Activated CD4-positive, CD25-positive, alpha-beta regulatory T cell treated with anti-CD3 and anti-CD28 coated beads, Interleukin-2, amount 50 U/mL, for 16 hours (primary cell): Measurements from ENCODE around the gene HOTAIR.

Experiments used
- DNase-seq: peaks from one replicate; pipeline ENCODE4 v3.0.0-alpha.2; 2020; ENCODE audit warnings: low read depth, low spot score

HOTAIR gene

DNA sequence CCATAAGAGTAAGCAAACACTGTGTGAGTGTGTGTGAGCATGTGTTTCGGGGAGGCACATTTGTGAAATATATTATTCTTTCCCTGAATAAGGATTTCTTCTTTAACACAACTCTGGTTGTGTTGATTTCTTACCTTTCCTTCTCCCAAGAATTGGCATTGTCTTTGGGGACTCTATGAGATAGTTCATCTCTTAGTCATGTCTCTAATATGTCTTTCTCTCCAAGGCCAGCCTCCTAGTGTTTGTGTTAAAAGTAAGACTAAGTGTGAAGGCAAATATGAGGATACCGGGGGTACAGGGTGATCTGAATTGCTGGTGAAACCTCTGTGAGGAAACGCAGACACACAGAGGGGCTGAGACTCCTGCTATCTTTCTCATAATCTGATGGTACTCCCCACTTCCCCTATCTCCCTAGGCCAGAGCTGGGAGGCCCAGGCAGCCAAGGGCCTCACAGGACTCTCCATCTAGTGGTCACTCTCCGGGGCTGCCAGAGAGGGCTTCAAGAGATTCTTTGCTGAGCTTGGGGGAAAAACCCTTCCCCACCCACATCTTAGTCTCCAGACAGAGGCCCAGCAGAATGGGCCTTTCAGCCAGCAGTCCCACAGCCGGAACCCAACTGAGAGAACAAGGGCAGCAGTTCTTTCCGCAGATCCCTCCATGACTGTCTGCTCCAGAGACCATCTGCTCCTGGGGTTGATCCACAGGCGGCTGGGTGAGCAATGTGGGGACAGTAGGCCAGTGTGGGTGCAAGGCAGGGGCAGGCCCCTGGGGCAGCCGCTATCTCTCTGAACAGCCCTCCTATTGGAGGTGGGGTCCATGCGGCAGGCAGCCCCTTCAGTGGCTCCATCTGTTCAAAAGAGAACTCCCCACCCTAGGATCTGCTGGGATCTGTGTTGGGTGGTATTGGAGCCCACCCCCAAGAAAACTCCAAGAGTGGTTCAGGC is 25.8 kb downstream of the HOTAIR start:
- no peak for DNase-seq

GRCh38 chr12:53947743-53948142 is 27.0 kb downstream of the HOTAIR start:
- DNase-seq = no peak

DNA sequence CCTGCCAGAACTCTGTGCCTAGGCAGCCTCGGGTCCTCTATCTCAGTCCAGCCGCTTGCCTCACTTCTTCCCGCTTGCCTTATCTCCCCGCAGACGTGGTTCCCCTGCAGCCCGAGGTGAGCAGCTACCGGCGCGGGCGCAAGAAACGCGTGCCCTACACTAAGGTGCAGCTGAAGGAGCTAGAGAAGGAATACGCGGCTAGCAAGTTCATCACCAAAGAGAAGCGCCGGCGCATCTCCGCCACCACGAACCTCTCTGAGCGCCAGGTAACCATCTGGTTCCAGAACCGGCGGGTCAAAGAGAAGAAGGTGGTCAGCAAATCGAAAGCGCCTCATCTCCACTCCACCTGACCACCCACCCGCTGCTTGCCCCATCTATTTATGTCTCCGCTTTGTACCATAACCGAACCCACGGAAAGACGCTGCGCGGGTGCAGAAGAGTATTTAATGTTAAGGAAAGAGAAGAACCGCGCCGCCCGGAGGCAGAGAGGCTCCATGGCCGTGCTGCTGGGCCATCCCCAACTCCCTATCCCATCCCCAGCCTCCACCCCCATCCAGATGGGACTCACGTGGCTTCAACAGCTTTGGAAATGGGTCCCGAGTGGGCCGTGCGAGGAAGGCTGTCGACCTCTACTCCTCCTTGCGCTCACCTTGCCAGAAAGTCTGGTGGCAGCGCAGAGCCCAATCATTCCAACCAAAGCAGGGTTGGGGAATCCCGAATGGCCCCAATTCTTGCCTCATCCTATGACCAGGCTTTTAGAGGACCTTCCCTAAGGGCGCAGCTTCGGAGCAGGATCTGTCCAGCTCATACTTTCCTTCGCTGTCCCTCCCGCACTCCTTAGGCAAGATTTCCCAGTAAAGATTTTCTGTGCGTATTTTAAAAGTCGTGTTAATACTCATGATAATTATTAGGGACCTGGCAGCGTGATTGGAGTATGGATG is 29.6 kb downstream of the HOTAIR start:
- no peak for DNase-seq

GRCh38 chr12:53944209-53944608 is 30.5 kb downstream of the HOTAIR start:
- DNase-seq = no peak

GRCh38 chr12:53942467-53942997 is 32.2 kb downstream of the HOTAIR start:
- DNase-seq = no peak

DNA sequence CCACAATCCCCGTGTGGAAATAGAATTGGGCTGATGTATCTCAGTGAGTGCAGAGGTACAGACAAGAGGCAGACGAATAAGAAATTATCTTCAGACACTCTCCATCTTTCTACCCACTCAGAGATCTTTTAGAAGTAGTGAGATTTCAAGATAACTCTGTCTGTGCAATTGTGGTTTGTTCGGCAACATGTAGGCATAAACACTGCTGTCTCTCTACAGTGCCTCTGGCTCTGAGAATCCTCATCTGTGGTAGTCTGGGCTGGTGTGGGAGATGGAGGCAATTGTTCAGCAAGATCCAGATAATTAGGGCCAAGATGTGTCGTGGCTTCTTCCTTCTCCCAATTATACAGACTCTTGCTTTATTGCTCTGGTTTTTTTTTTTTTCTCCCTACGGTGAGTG is 33.0 kb downstream of the HOTAIR start:
- DNase-seq = no peak

DNA sequence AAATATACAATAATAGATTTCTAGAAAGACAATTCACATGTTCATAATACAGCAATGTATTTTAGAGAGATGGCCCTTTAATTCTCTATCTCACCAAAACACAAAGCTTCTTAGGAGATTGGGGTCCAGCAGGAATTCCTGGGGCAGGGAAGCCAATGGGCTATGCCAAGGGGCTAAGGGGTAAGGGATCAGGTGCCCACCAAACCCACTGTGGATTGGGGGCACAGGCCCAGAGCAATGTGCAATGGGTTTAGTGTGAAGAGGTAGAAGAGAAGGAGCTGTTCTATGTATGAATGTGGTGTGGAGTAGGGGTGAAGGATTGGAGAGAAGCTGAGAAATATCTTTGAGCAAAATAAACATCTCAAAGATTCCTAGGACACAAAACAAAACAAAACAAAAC is 33.6 kb downstream of the HOTAIR start:
- no peak for DNase-seq

DNA sequence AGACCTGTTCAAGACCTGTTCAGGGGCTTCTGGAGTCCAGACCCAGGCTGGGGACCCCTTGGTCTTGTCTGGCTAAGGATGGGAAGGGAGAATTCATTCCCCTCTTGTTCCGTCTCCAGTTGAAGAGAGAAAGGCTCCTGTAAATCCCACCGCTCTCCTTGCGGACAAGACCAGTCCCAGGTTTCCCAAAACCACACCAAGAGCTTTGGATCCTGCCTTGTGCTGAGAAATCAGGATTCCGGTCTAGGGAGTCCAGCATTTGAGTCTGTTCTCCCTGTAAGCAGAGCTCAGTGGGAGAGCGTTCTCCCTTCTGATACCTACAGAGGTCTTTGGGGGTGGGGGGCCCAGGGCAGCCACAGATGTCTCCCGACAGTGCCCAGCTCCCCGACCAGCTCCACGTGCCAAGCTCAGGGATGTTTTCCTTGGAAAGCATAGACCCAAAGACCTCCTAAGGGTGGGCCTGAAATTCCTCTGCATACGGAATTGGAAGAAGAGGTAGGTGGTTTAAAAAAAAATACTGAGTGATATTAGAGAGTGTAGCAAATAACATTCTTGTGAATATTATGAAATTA is 34.2 kb downstream of the HOTAIR start:
- DNase-seq = no peak

GRCh38 chr12:53939141-53940108 is 35.3 kb downstream of the HOTAIR start:
- DNase-seq = no peak

DNA sequence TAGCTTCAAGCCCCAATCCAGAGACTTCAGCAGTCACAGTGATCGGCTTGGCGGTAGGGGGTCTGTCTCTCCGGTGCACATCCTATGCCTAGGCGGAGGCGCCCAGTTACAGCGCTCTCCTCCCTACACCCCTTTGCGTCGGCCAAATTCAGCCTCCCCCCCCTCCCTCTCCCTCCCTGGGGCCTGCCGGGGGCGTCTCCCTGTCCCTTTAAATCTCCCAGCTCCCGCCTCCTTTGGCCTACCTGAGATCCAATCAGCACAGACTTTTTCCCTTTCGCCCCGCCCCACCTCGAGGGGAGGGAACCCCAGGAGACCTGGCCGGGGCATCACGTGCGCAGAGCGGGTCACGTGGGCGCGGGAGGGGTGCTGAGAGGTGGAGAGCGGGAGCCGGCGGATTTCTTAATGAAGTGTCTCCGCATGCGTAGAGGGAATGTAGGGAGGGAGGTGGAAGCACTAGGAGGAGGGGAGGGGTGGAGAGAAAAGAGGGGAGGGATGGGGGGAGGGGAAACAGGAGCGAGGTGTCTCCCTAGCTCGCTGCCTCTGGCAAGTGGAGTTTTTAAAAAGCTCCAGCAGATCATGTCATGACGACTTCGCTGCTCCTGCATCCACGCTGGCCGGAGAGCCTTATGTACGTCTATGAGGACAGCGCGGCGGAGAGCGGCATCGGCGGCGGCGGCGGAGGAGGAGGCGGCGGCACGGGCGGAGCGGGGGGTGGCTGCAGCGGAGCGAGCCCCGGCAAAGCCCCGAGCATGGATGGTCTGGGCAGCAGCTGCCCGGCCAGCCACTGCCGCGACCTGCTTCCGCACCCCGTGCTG is 36.2 kb downstream of the HOTAIR start, which contains the start of gene HOXC13:
HOXC13 (plus strand) TSS at position 506 of the 815 bp plus-strand sequence; CDS start at position 582, 76 bp downstream.
- DNase-seq = no peak

DNA sequence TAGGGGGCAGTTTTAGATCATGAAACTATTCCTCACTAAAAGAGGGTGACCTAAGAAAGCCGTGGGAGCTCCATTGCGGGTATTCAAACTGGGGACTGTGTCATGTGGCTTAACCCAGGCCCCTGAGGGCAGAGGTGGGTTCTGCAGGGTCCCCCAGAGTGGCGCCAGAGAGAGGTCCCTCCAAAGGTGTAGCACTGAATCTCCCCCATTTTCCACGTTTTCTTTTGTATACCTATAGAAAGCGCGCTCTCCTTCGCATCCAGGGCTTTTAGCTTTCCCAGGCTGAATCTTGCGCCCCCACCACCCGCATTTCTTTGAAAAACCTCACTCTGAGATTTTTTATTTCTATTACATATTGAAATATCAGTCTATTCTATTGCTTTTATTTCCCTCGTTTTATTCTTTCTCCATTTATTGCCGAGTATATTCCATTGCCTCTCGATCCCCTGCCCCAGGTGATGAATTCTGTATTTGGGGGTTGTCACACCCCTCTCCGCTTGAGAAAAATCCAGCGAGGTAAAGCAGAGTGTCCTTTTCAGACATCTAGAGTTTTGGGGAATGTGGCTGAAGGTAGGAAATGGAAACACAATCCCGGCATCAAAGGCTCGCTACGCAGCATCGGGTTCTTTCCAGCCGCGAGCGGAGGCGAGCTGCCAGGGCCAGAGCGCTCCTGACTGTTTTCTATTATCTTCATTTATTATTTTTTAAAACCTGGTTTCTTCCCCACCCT is 37.0 kb downstream of the HOTAIR start:
- no peak for DNase-seq

- no peak for DNase-seq
Measured at GRCh38 chr12:53937099-53937498, 37.7 kb downstream of the HOTAIR start.

- no peak for DNase-seq
Measured at GRCh38 chr12:53935383-53936341, 39.1 kb downstream of the HOTAIR start.

DNA sequence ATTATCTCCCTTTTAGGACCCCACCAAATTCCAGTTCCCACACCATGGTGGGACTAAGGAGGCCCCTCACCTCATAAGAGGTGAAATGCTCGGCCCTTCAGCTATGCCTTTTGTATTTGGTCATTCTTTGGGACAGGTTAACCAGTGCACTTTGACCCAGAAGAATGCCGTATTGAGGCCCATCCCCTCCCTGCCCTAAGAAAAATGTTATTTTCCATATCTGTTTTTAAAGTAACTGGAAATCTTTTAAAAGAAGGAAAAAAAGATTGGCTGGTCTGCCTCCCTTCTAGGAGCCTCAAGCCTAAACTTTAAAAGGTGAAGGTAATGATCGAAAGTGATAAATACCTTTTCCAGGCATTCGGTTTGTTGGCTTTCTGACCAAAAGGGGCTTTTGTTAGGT is 41.8 kb downstream of the HOTAIR start:
- DNase-seq = no peak

GRCh38 chr12:53931844-53932581 is 42.7 kb downstream of the HOTAIR start:
- DNase-seq = no peak

GRCh38 chr12:53930591-53931255 is 44.0 kb downstream of the HOTAIR start:
- DNase-seq = no peak
